ENCODE data around the gene RNF26.

DNA sequence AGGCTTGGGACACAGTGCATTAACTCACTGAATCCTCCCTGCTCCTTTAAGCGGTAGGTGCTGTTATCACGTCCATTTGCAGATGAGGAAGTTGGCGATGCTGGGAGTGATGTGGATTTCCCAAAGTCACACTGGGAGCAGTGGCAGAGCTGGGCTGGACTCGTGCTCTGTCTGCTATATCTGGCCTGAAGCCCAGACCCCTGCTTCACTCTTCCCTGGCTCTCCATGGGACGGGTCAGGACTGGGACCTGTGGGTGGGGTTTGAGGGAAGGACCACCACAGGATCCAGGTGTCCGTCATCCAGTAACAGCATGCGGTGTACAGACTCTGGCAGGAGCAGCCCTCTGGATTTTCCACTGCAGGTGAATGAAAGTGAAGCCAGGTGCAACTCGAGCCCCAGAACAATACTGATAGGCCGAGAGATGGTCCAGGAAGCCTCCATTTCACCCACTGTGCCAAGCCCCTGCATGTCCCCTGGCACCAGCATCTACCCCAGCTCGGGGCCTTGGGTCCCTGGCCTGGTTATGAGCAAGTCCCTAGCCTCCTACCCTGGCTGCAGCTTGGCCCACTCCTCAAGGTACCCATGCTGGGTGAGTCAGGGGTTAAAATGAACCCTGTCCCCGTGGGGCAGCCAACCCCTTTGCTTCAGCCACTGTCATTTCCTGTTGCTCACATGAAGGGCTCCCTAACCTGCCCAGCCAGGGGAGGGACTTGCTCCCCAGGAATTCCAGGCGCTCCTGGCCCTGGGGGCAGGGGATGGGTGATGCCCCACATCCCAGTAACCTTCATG is 43.0 kb downstream of the RNF26 start:
- TF ChIP-seq, protein P1, sequence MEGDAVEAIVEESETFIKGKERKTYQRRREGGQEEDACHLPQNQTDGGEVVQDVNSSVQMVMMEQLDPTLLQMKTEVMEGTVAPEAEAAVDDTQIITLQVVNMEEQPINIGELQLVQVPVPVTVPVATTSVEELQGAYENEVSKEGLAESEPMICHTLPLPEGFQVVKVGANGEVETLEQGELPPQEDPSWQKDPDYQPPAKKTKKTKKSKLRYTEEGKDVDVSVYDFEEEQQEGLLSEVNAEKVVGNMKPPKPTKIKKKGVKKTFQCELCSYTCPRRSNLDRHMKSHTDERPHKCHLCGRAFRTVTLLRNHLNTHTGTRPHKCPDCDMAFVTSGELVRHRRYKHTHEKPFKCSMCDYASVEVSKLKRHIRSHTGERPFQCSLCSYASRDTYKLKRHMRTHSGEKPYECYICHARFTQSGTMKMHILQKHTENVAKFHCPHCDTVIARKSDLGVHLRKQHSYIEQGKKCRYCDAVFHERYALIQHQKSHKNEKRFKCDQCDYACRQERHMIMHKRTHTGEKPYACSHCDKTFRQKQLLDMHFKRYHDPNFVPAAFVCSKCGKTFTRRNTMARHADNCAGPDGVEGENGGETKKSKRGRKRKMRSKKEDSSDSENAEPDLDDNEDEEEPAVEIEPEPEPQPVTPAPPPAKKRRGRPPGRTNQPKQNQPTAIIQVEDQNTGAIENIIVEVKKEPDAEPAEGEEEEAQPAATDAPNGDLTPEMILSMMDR (IDR thresholded peaks at IDR 0.05) = no peak
- TF ChIP-seq POLR2A (IDR thresholded peaks at IDR 0.05) (no peak), EP300 (IDR thresholded peaks at IDR 0.05) (no peak)
